SK-N-SH (cell line): ENCODE data around the gene DCUN1D5. TPM values are rescaled to one million over a fixed set of nuclear protein-coding genes. Genes with fewer than 3 reads are reported as not detected.

Source experiments
- CTCF ChIA-PET: fragments of 300-600, 350-600 bp; formaldehyde crosslinking; extraction: SDS; loops from one replicate; lab custom pipeline; 2021; lab: Yijun Ruan, JAX
- POLR2A ChIA-PET: fragments of 350-600 bp; sonication (Branson Sonifier 250); formaldehyde crosslinking; extraction: SDS; loops from one replicate; lab custom pipeline; 2020; ENCODE audit warnings: antibody characterized with exemption, inconsistent platforms; lab: Yijun Ruan, JAX
- DNase-seq: peaks from one replicate; pipeline ENCODE4 v3.0.0; 2012
- H2AFZ ChIP-seq: fragments of 200-600 bp; sonication (generic); 2 replicates; pipeline ENCODE4 v1.8.1; 2016; ENCODE audit warnings: antibody characterized with exemption, mild to moderate bottlenecking, low read depth
- H3F3A ChIP-seq: fragments of 200-600 bp; sonication (generic); replicated peaks from 2 replicates; pipeline ENCODE3; 2016; ENCODE audit warnings: antibody characterized with exemption, mild to moderate bottlenecking; ENCODE audit not compliant: insufficient read depth
- H3K27ac ChIP-seq, 2 experiments: fragments of 200-500 bp in 1 of 2; fragments of 200-600 bp in 1 of 2; sonication (Bioruptor generic) in 1 of 2; sonication (generic), shearing (Covaris generic) in 1 of 2; 2 replicates each; pipeline versions ENCODE4 v1.5.1 to v1.6.1; 2014 to 2016; ENCODE audit warnings: low read depth in 2 of 2, inconsistent platforms in 1 of 2, low read length in 1 of 2, mild to moderate bottlenecking in 1 of 2, mixed read lengths in 1 of 2
- H3K27me3 ChIP-seq: fragments of 200-600 bp; sonication (generic), shearing (Covaris generic); 2 replicates; pipeline ENCODE4 v1.6.1; 2016; ENCODE audit warnings: mixed run types; ENCODE audit not compliant: insufficient read depth
- H3K36me3 ChIP-seq, 2 experiments: fragments of 200-500 bp in 1 of 2; fragments of 200-600 bp in 1 of 2; sonication (Bioruptor generic) in 1 of 2; sonication (generic) in 1 of 2; replicated peaks in 1 of 2; 2 replicates each; pipeline versions ENCODE3 to v1.5.1; 2014 to 2016; ENCODE audit warnings: low read length in 1 of 2, mild to moderate bottlenecking in 1 of 2; ENCODE audit not compliant: insufficient read depth in 2 of 2, control insufficient read depth in 1 of 2
- H3K4me1 ChIP-seq, 2 experiments: fragments of 200-500 bp in 1 of 2; fragments of 200-600 bp in 1 of 2; sonication (Bioruptor generic) in 1 of 2; sonication (generic), shearing (Covaris generic) in 1 of 2; 2 replicates each; pipeline versions ENCODE4 v1.5.1 to v1.6.1; 2014 to 2016; ENCODE audit warnings: low read depth in 1 of 2, low read length in 1 of 2, mixed run types in 1 of 2; ENCODE audit not compliant: insufficient read depth in 2 of 2, control insufficient read depth in 1 of 2
- H3K4me2 ChIP-seq: fragments of 200-600 bp; sonication (generic), shearing (Covaris generic); 2 replicates; pipeline ENCODE4 v1.6.1; 2017; ENCODE audit warnings: mixed run types
- H3K4me3 ChIP-seq, 2 experiments: fragments of 200-500 bp in 1 of 2; fragments of 200-600 bp in 1 of 2; sonication (Bioruptor generic) in 1 of 2; sonication (generic), shearing (Covaris generic) in 1 of 2; 2 replicates each; pipeline versions ENCODE4 v1.5.1 to v1.8.1; 2014 to 2016; ENCODE audit warnings: low read depth in 2 of 2, inconsistent platforms in 1 of 2, low read length in 1 of 2, mild to moderate bottlenecking in 1 of 2, mixed read lengths in 1 of 2, moderate library complexity in 1 of 2
- H3K79me2 ChIP-seq: fragments of 200-600 bp; sonication (generic); 2 replicates; pipeline ENCODE4 v1.8.1; 2017; ENCODE audit warnings: mild to moderate bottlenecking; ENCODE audit not compliant: insufficient read depth
- H3K9ac ChIP-seq: fragments of 200-600 bp; sonication (generic); 2 replicates; pipeline ENCODE4 v1.6.1; 2017; ENCODE audit warnings: mixed run types
- H3K9me2 ChIP-seq: fragments of 200-600 bp; sonication (generic); 2 replicates; pipeline ENCODE4 v1.6.1; 2017; ENCODE audit warnings: mixed run types
- H3K9me3 ChIP-seq: fragments of 200-600 bp; sonication (generic); 2 replicates; pipeline ENCODE4 v1.6.1; 2017; ENCODE audit warnings: mixed run types, mild to moderate bottlenecking, moderate library complexity
- H4K20me1 ChIP-seq: fragments of 200-600 bp; sonication (generic); 2 replicates; pipeline ENCODE4 v1.6.1; 2017; ENCODE audit warnings: mild to moderate bottlenecking, mixed run types; ENCODE audit not compliant: insufficient read depth
- CHD2 ChIP-seq: fragments of 150-350 bp; IDR thresholded peaks from 2 replicates; pipeline ENCODE4 v1.6.1; 2018; ENCODE audit warnings: low read length; ENCODE audit not compliant: partially characterized antibody
- CTCF ChIP-seq: fragments of 200-600 bp; sonication (generic); IDR thresholded peaks from 2 replicates; pipeline ENCODE4 v1.6.1; 2017; ENCODE audit warnings: antibody characterized with exemption, mild to moderate bottlenecking, moderate library complexity
- EP300 ChIP-seq, 2 experiments: IDR thresholded peaks; 2 replicates each; pipeline versions ENCODE4 v1.4.0 to v1.6.1; 2012; ENCODE audit warnings: borderline replicate concordance in 1 of 2, low read depth in 1 of 2, low read length in 1 of 2
- EZH2phosphoT487 ChIP-seq: fragments of 200-600 bp; sonication (generic); IDR thresholded peaks from 2 replicates; pipeline ENCODE4 v1.6.1; 2017; ENCODE audit warnings: low read depth, mixed run types, mild to moderate bottlenecking, antibody characterized with exemption, moderate library complexity, borderline replicate concordance
- FOSL2 ChIP-seq: IDR thresholded peaks from 2 replicates; pipeline ENCODE4 v1.4.0; 2012; ENCODE audit warnings: low read depth, mild to moderate bottlenecking, moderate library complexity, borderline replicate concordance
- FOXM1 ChIP-seq: IDR thresholded peaks from 2 replicates; pipeline ENCODE4 v1.4.0; 2012; ENCODE audit warnings: low read depth, mild to moderate bottlenecking
- GABPA ChIP-seq: IDR thresholded peaks from 2 replicates; pipeline ENCODE4 v1.4.0; 2012; ENCODE audit warnings: low read depth, mild to moderate bottlenecking
- JUND ChIP-seq: IDR thresholded peaks from 2 replicates; pipeline ENCODE4 v1.4.0; 2012
- MAX ChIP-seq: IDR thresholded peaks from 2 replicates; pipeline ENCODE4 v1.4.0; 2012; ENCODE audit warnings: low read depth
- MXI1 ChIP-seq: IDR thresholded peaks from 2 replicates; pipeline ENCODE4 v1.6.1; 2012; ENCODE audit warnings: mild to moderate bottlenecking, low read depth, low read length, improper control_type of control experiment
- NFIC ChIP-seq: IDR thresholded peaks from 2 replicates; pipeline ENCODE4 v1.4.0; 2012; ENCODE audit warnings: borderline replicate concordance
- POLR2AphosphoS5 ChIP-seq: IDR thresholded peaks from 2 replicates; pipeline ENCODE4 v1.6.1; 2012; ENCODE audit warnings: low read depth, low read length
- RFX5 ChIP-seq: IDR thresholded peaks from 2 replicates; pipeline ENCODE4 v1.6.1; 2012; ENCODE audit warnings: mild to moderate bottlenecking, improper control_type of control experiment, low read length
- RXRA ChIP-seq: IDR thresholded peaks from 2 replicates; pipeline ENCODE4 v1.4.0; 2012; ENCODE audit warnings: low read depth, mild to moderate bottlenecking, borderline replicate concordance
- SIN3A ChIP-seq: IDR thresholded peaks from 2 replicates; pipeline ENCODE4 v1.6.1; 2012; ENCODE audit warnings: low read depth, mild to moderate bottlenecking, low read length, moderate library complexity, borderline replicate concordance
- SMC3 ChIP-seq: IDR thresholded peaks from 2 replicates; pipeline ENCODE4 v1.6.1; 2012; ENCODE audit warnings: low read depth, low read length, improper control_type of control experiment
- TAF1 ChIP-seq: IDR thresholded peaks from 2 replicates; pipeline ENCODE4 v1.6.1; 2012; ENCODE audit warnings: low read depth, mild to moderate bottlenecking, low read length, moderate library complexity, borderline replicate concordance
- USF2 ChIP-seq: fragments of 150-350 bp; IDR thresholded peaks from 2 replicates; pipeline ENCODE4 v1.6.1; 2017; ENCODE audit warnings: antibody characterized with exemption, low read length, low read depth, borderline replicate concordance
- YY1 ChIP-seq: IDR thresholded peaks from 2 replicates; pipeline ENCODE4 v1.4.0; 2012; ENCODE audit warnings: low read depth, mild to moderate bottlenecking
- ZBTB33 ChIP-seq: IDR thresholded peaks from 2 replicates; pipeline ENCODE4 v1.4.0; 2012; ENCODE audit warnings: low read depth, borderline replicate concordance
- polyA plus RNA-seq, 3 experiments: library from polyadenylated mRNA; depleted of rRNA; stranded (reverse); fragments of >200 nt; gene quantifications; 2 replicates each; pipeline ENCODE4 v1.2.3, GENCODE V29; 2012

DCUN1D5 gene
- polyA plus RNA-seq, 1 of the 3 experiments (the other 2 are of a cell fraction), result 33.1 TPM

GRCh38 chr11:103071008-103071407 lies 21.0 kb downstream of the DCUN1D5 start:
- ChIA-PET POLR2A (no interaction called here), CTCF (interaction anchor here (1.3 kb wide), 1 partner anchor 9 kb away, joined by 3 read pairs; no protein-coding TSS in a partner anchor)
- Histone ChIP-seq H3K27ac (no peak overlapping the region), H3F3A (no peaks in the 10 kb centered on the region), H3K27me3 (no peaks in the 10 kb centered on the region), H4K20me1 (no peaks in the 10 kb centered on the region), H3K4me2 (no peak overlapping the region), H3K9me3 (no peaks in the 10 kb centered on the region), H2AFZ (no peak overlapping the region), H3K4me3 (no peak overlapping the region), H3K9me2 (no peaks in the 10 kb centered on the region), H3K79me2 (peaks cover 62% of the 10 kb centered on the region), H3K4me1 (no peaks in the 10 kb centered on the region; a peak in 1 of 4 replicates), H3K36me3 (peaks cover 55 to 66% of the 10 kb centered on the region in 2 experiments), H3K9ac (no peak overlapping the region)
- TF ChIP-seq POLR2AphosphoS5, result no peak
- no peak for TF ChIP-seq FOXM1
- no peak for TF ChIP-seq YY1
- TF ChIP-seq EZH2phosphoT487, result no peak
- no peak for TF ChIP-seq MAX
- no peak for TF ChIP-seq CHD2
- TF ChIP-seq NFIC, result no peak
- TF ChIP-seq RFX5, result no peak
- no peak for TF ChIP-seq SIN3A
- no peak for TF ChIP-seq JUND
- no peak for TF ChIP-seq GABPA
- no peak for TF ChIP-seq FOSL2
- no peak for TF ChIP-seq USF2
- TF ChIP-seq MXI1, result no peak
- no peak for TF ChIP-seq SMC3
- no peak for TF ChIP-seq CTCF
- TF ChIP-seq TAF1, result no peak
- DNase-seq, result no peak

GRCh38 chr11:103070142-103070541 lies 21.8 kb downstream of the DCUN1D5 start:
- no peak overlapping the region for H3K4me3 ChIP-seq
- H3K4me1 ChIP-seq, result no peaks in the 10 kb centered on the region; a peak in 1 of 4 replicates
- ChIA-PET POLR2A (no interaction called here), CTCF (no interaction called here)
- DNase-seq, result no peak
- peaks cover 62% of the 10 kb centered on the region for H3K79me2 ChIP-seq
- H4K20me1 ChIP-seq, result no peaks in the 10 kb centered on the region
- peaks cover 6% of the 10 kb centered on the region for H3F3A ChIP-seq
- no peaks in the 10 kb centered on the region for H3K9me3 ChIP-seq
- no peaks in the 10 kb centered on the region for H3K27me3 ChIP-seq
- no peaks in the 10 kb centered on the region for H3K9me2 ChIP-seq
- H3K36me3 ChIP-seq, result peaks cover 60 to 65% of the 10 kb centered on the region in 2 experiments
- no peak overlapping the region for H3K9ac ChIP-seq
- H3K4me2 ChIP-seq, result no peak overlapping the region
- H2AFZ ChIP-seq, result no peak overlapping the region
- no peak overlapping the region for H3K27ac ChIP-seq
- TF ChIP-seq RXRA (no peak), YY1 (no peak), GABPA (no peak), CTCF (no peak), ZBTB33 (no peak), EZH2phosphoT487 (no peak), EP300 (IDR thresholded peaks at IDR 0.05; ENCODE audit: borderline replicate concordance in 1 of 2, low read depth in 1 of 2, low read length in 1 of 2) (no peak)
